GM12878 (cell line): Measurements from ENCODE around the gene LRRC7. TPM values are rescaled to one million over a fixed set of nuclear protein-coding genes. Genes with fewer than 3 reads are reported as not detected.

Source experiments
- ATAC-seq: fragments of 200-7000 bp; cut with Tn5 transposase; 3 replicates; pipeline ENCODE4 v1.9.1; 2020; ENCODE audit warnings: mild to moderate bottlenecking, moderate library complexity
- BruUV-seq: library from RNA; stranded (reverse); fragments of 400-500 nt; replicated peaks from 2 replicates; lab custom pipeline; 2021; lab: Mats Ljungman, UMichigan
- CTCF ChIA-PET: fragments of 300-600 bp; sonication (Branson Sonifier 250); formaldehyde crosslinking; extraction: SDS; loops from one replicate; lab custom pipeline; 2021; ENCODE audit warnings: inconsistent platforms; lab: Yijun Ruan, JAX
- POLR2A ChIA-PET: fragments of 350-600 bp; formaldehyde crosslinking; extraction: SDS; loops from one replicate; lab custom pipeline; 2021; ENCODE audit warnings: inconsistent platforms; lab: Charles Lee
- RAD21 ChIA-PET: fragments of 300-600 bp; sonication (Branson Sonifier 250); formaldehyde crosslinking; loops from one replicate; lab custom pipeline; 2023; ENCODE audit warnings: antibody characterized with exemption; ENCODE audit not compliant: unreplicated experiment; lab: Charles Lee
- SMC1A ChIA-PET: fragments of 300-600 bp; sonication (Branson Sonifier 250); formaldehyde crosslinking; loops from one replicate; lab custom pipeline; 2023; ENCODE audit not compliant: unreplicated experiment, uncharacterized antibody; lab: Charles Lee
- DNase-seq: peaks from one replicate; pipeline ENCODE4 v3.0.0-alpha.2; 2011; ENCODE audit warnings: low read depth, low spot score
- FAIRE-seq: peaks from 3 replicates; lab custom pipeline; 2011; peaks lifted over from hg19 to GRCh38; lab: Jason Lieb, UNC
- H2AFZ ChIP-seq: 2 replicates; pipeline ENCODE4 v1.6.0; 2011; ENCODE audit warnings: low read depth, low read length, control low read depth; ENCODE audit not compliant: control insufficient read depth
- H3K27ac ChIP-seq: 2 replicates; pipeline ENCODE4 v1.5.1; 2011; ENCODE audit warnings: control low read depth; ENCODE audit not compliant: control insufficient read depth, insufficient read depth
- H3K27me3 ChIP-seq, 2 experiments: replicated peaks in 1 of 2; 2 replicates each; pipeline versions ENCODE4 v1.6.0 to v1.6.1; 2011; ENCODE audit warnings: low read length in 1 of 2; ENCODE audit not compliant: control insufficient read depth in 2 of 2, insufficient read depth in 2 of 2
- H3K36me3 ChIP-seq, 2 experiments: 2 replicates each; pipeline ENCODE4 v1.5.1; 2011; ENCODE audit warnings: low read length in 1 of 2; ENCODE audit not compliant: control insufficient read depth in 2 of 2, insufficient read depth in 2 of 2
- H3K4me1 ChIP-seq: 2 replicates; pipeline ENCODE4 v1.6.1; 2011; ENCODE audit warnings: mild to moderate bottlenecking, low read length, moderate library complexity, mixed read lengths; ENCODE audit not compliant: control insufficient read depth, insufficient read depth
- H3K4me2 ChIP-seq: 2 replicates; pipeline ENCODE4 v1.6.0; 2011; ENCODE audit warnings: control low read depth; ENCODE audit not compliant: control insufficient read depth, insufficient read depth
- H3K4me3 ChIP-seq: fragments of 200-600 bp; sonication (generic); 2 replicates; pipeline ENCODE4 v1.5.1; 2016
- H3K79me2 ChIP-seq: 2 replicates; pipeline ENCODE4 v1.6.0; 2011; ENCODE audit warnings: low read length; ENCODE audit not compliant: control insufficient read depth, insufficient read depth
- H3K9ac ChIP-seq: 2 replicates; pipeline ENCODE4 v1.8.0; 2011; ENCODE audit warnings: low read length, control low read depth, mixed read lengths; ENCODE audit not compliant: control insufficient read depth, insufficient read depth
- H3K9me3 ChIP-seq: replicated peaks from 3 replicates; pipeline ENCODE4 v1.5.1; 2011; ENCODE audit warnings: mild to moderate bottlenecking, low read length; ENCODE audit not compliant: control insufficient read depth, insufficient read depth
- H4K20me1 ChIP-seq: 2 replicates; pipeline ENCODE4 v1.6.0; 2011; ENCODE audit not compliant: control insufficient read depth, insufficient read depth
- ELK1 ChIP-seq: IDR thresholded peaks from 2 replicates; pipeline ENCODE4 v1.6.1; 2012; ENCODE audit warnings: low read depth, low read length, improper control_type of control experiment
- NR2F1 ChIP-seq: fragments of 450-650 bp; conservative IDR thresholded peaks from 2 replicates; pipeline ENCODE4 v1.6.1; 2017; ENCODE audit warnings: mild to moderate bottlenecking
- ZBTB11 ChIP-seq: fragments of 450-650 bp; formaldehyde crosslinking; IDR thresholded peaks from 2 replicates; pipeline ENCODE4 v1.5.0; 2022; ENCODE audit warnings: mild to moderate bottlenecking, missing genetic modification characterization
- WGBS: methylation state at CpG from one replicate; pipeline ENCODE4 v1.1.6; 2016; ENCODE audit warnings: low lambda C conversion rate; ENCODE audit not compliant: insufficient replicate concordance, insufficient coverage; ENCODE audit errors: missing lambda C conversion rate; 5-methylcytosine and 5-hydroxymethylcytosine counted together
- in situ Hi-C: fragments of 300-500 bp; cut with MboI; formaldehyde crosslinking; loops from 9 replicates; pipeline ENCODE4 v1.14.3; 2018; ENCODE audit warnings: mixed read lengths
- intact Hi-C: fragments of 100-400 bp; cut with micrococcal nuclease; formaldehyde crosslinking; loops from one replicate; pipeline ENCODE4 v1.14.2; 2022; ENCODE audit not compliant: unreplicated experiment
- polyA plus RNA-seq, 11 experiments: library from polyadenylated mRNA; depleted of rRNA in 4 of 11; unstranded in 6 of 11; stranded (reverse) in 5 of 11; fragments of >200 nt; fragmentation: Nextera tagmentation in 4 of 11; fragmentation: Illumina TruSeq in 1 of 11; extraction: Ambion mirVana in 4 of 11; extraction: Trizol in 1 of 11; gene quantifications; 1 replicate in 1 of 11; 2 replicates in 10 of 11; pipeline versions ENCODE4 v1.2.1 to v1.2.3, GENCODE V29; 2011 to 2016; ENCODE audit warnings: inconsistent platforms in 2 of 11, missing spikeins in 2 of 11, low read depth in 1 of 11
- total RNA-seq, 4 experiments: library from RNA; depleted of rRNA in 3 of 4; stranded (reverse); fragments of >200 nt in 3 of 4; fragmentation: Illumina TruSeq in 1 of 4; extraction: Trizol in 1 of 4; gene quantifications; 2 replicates each; pipeline versions ENCODE4 v1.2.1 to v1.2.3, GENCODE V29; 2013 to 2021
- TF ChIP-seq, protein P1 (sequence below): IDR thresholded peaks from 2 replicates; pipeline ENCODE4 v1.6.1; 2012; ENCODE audit warnings: low read depth, low read length, improper control_type of control experiment

LRRC7 gene
- total and polyA plus RNA-seq, 10 of the 15 experiments (the other 5 are each of a cell fraction or from before 2014, with no cell fraction given): 0.05 to 1.4 (median 0.24) TPM; not detected in 5

DNA sequence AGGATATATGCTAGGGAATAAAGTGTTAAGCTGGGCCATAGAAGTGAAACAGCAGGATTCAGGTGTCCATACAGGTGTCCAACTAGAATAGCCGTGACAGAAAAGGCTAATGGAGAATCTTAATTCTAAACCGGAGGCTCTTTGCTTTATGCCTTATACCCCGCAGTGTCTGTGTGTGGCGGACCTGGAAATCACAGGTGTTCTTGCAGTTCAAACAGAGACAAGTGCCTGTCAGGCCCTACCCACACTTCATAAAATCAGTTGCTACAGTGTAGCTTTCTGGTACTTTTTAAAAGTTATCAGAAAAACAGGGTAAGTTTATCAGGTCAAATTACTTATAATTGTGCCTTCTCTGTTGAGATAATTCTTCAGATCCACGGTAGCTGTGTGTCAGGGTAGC lies 293.9 kb downstream of the LRRC7 start:
- no peaks in the 10 kb centered on the region for H3K79me2 ChIP-seq
- ChIA-PET POLR2A (no interaction called here), RAD21 (no interaction called here), SMC1A (no interaction called here), CTCF (no interaction called here)
- in situ Hi-C loops: no loop called here
- DNase-seq (no peak), FAIRE-seq (no peak), ATAC-seq (no peak)
- no peaks in the 10 kb centered on the region for H3K9me3 ChIP-seq
- no peak overlapping the region for H3K9ac ChIP-seq
- no peaks in the 10 kb centered on the region for H3K27me3 ChIP-seq
- no TSS peak for BruUV-seq
- 65% methylated on average over 5 of the region's 5 CpGs for WGBS
- intact Hi-C loops: no loop called here
- H3K4me2 ChIP-seq: no peak overlapping the region
- no peaks in the 10 kb centered on the region for H4K20me1 ChIP-seq
- no peaks in the 10 kb centered on the region for H3K36me3 ChIP-seq
- TF ChIP-seq ELK1: no peak
- TF ChIP-seq, protein P1, sequence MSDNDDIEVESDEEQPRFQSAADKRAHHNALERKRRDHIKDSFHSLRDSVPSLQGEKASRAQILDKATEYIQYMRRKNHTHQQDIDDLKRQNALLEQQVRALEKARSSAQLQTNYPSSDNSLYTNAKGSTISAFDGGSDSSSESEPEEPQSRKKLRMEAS: no peak
- TF ChIP-seq NR2F1: no peak
- no peak for TF ChIP-seq ZBTB11 (CRISPR knock-in tag)
- no peak overlapping the region for H2AFZ ChIP-seq
- H3K27ac ChIP-seq: no peak overlapping the region
- no peaks in the 10 kb centered on the region for H3K4me1 ChIP-seq
- no peak overlapping the region for H3K4me3 ChIP-seq
